ENCODE measurements around the gene CDC42BPG.

DNA sequence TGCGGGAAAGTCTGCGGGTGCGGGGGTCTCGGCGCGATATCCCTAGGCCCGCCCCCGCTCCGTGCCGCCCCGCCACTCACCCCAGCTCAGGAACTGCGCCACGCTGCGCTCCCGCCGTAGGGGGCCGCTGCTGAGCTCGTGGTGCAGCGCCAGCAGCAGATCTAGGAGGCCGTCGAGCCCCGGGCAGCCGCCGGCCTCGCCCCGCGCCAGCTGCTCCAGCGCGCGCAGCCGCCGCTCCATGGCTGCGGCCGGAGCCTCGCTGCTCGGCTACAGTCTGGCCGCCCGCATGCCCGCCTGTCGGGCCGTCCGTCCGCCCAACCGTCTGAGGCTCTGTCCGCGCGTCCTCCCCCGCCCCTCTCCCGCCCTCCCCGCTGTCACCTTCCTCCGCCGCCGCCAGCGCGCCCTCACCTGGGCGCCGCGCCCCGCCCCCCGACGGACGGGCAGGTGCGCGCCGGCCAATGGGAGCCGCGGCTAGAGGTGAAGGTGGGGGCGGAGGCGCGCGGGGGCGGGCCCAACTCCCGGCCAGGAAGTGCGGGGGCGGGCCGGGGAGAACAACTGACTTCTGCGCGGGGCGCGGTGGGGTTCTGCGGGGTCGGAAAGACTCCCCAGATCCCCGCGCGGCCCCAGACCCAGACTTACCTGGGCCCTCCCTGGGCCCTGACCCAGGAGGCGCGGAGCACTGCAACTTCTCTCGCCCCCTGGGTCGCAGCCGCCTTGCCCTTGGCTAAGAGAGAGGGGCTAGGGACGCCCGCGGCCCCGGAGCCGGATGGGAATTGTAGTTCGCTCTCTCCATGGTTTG is at the start of gene CDC42BPG:
- TF ChIP-seq, protein P1, sequence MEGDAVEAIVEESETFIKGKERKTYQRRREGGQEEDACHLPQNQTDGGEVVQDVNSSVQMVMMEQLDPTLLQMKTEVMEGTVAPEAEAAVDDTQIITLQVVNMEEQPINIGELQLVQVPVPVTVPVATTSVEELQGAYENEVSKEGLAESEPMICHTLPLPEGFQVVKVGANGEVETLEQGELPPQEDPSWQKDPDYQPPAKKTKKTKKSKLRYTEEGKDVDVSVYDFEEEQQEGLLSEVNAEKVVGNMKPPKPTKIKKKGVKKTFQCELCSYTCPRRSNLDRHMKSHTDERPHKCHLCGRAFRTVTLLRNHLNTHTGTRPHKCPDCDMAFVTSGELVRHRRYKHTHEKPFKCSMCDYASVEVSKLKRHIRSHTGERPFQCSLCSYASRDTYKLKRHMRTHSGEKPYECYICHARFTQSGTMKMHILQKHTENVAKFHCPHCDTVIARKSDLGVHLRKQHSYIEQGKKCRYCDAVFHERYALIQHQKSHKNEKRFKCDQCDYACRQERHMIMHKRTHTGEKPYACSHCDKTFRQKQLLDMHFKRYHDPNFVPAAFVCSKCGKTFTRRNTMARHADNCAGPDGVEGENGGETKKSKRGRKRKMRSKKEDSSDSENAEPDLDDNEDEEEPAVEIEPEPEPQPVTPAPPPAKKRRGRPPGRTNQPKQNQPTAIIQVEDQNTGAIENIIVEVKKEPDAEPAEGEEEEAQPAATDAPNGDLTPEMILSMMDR (IDR thresholded peaks at IDR 0.05), result peak; percentile 45 to 75 (median 62)
- no peak for TF ChIP-seq POLR2A (IDR thresholded peaks at IDR 0.05)

Data from heart left ventricle (tissue), 13 donors.